Right lobe of liver (tissue), 4 donors: ENCODE measurements around the gene MFAP4.

Source experiments
- POLR2A ChIP-seq: fragments of 450-650 bp; IDR thresholded peaks from one replicate; pipeline ENCODE4 v1.6.1; 2017; ENCODE audit warnings: antibody characterized with exemption, mild to moderate bottlenecking
- TF ChIP-seq, protein P1 (sequence below), 4 donors: fragments of 200-600 bp in 3 of 4; fragments of 450-650 bp in 1 of 4; IDR thresholded peaks; one replicate each; pipeline versions ENCODE4 v1.5.1 to v1.8.0; 2016 to 2022; ENCODE audit warnings: antibody characterized with exemption in 4 of 4, mild to moderate bottlenecking in 2 of 4
- donor health status: DM: no; HTN: no; CAD: no.
- donor health status: DM: no; HTN: no; CAD: no.
- donor health status: DM: no; HTN: yes; CAD: no.

DNA sequence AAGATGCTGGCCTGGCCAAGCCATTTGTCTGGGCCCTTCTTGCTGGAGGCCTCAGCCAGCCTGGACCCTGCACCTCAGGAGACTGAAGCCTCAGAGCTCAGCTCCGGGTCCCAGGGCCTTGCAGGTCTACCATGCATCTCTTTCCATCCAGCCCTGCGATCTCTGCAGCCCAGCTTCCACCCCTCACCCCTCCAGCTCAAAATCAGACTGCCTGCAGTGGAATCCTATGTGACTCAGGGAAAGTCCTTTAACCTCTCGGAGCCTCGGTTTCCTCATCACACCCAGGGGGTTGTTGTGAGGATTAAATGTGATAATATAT, 21.5 kb downstream of the MFAP4 start:
- TF ChIP-seq, protein P1, sequence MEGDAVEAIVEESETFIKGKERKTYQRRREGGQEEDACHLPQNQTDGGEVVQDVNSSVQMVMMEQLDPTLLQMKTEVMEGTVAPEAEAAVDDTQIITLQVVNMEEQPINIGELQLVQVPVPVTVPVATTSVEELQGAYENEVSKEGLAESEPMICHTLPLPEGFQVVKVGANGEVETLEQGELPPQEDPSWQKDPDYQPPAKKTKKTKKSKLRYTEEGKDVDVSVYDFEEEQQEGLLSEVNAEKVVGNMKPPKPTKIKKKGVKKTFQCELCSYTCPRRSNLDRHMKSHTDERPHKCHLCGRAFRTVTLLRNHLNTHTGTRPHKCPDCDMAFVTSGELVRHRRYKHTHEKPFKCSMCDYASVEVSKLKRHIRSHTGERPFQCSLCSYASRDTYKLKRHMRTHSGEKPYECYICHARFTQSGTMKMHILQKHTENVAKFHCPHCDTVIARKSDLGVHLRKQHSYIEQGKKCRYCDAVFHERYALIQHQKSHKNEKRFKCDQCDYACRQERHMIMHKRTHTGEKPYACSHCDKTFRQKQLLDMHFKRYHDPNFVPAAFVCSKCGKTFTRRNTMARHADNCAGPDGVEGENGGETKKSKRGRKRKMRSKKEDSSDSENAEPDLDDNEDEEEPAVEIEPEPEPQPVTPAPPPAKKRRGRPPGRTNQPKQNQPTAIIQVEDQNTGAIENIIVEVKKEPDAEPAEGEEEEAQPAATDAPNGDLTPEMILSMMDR (IDR thresholded peaks at IDR 0.05) = no peak
- no peak for TF ChIP-seq POLR2A
